Stomach (tissue), 9 donors: ENCODE data around the gene EIPR1. TPM values are rescaled to one million over a fixed set of nuclear protein-coding genes. Genes with fewer than 3 reads are reported as not detected.
A peak's percentile ranks its signal among the peaks of the same experiment; 100 is the strongest.

Source experiments
- DNase-seq, 2 donors: peaks; one replicate each; pipeline versions ENCODE4 v3.0.0 to v3.0.0-alpha.2; 2013 to 2019
- H3K27ac ChIP-seq, 5 donors: fragments of 200-600 bp in 4 of 5; sonication (generic) in 4 of 5; one replicate each; pipeline ENCODE4 v1.5.1; 2013 to 2019; ENCODE audit warnings: mild to moderate bottlenecking in 1 of 5, moderate library complexity in 1 of 5
- H3K27me3 ChIP-seq, 3 donors: fragments of 200-600 bp; sonication (generic); one replicate each; pipeline ENCODE4 v1.5.1; 2017 to 2019; ENCODE audit warnings: mixed run types in 1 of 3
- H3K36me3 ChIP-seq, 4 donors: fragments of 200-600 bp; sonication (generic); 1 replicate in 3 of 4; 2 replicates in 1 of 4; pipeline ENCODE4 v1.5.1; 2016 to 2019
- H3K4me1 ChIP-seq, 4 donors: fragments of 200-600 bp; sonication (generic); one replicate each; pipeline ENCODE4 v1.5.1; 2016 to 2019
- H3K4me3 ChIP-seq, 4 donors: fragments of 200-600 bp; sonication (generic) in 3 of 4; one replicate each; pipeline ENCODE4 v1.5.1; 2016 to 2019; ENCODE audit warnings: mild to moderate bottlenecking in 1 of 4
- H3K9me3 ChIP-seq, 4 donors: fragments of 200-600 bp; sonication (generic); one replicate each; pipeline ENCODE4 v1.5.1; 2016 to 2019
- EP300 ChIP-seq: sonication (generic); formaldehyde crosslinking; IDR thresholded peaks from one replicate; pipeline ENCODE4 v1.6.1; 2017; ENCODE audit warnings: antibody characterized with exemption
- POLR2A ChIP-seq, 4 donors: fragments of 450-650 bp; IDR thresholded peaks; one replicate each; pipeline ENCODE4 v1.6.1; 2016; ENCODE audit warnings: antibody characterized with exemption in 4 of 4, control low read depth in 2 of 4, mild to moderate bottlenecking in 1 of 4, moderate library complexity in 1 of 4
- POLR2AphosphoS5 ChIP-seq, 3 donors: sonication (generic); formaldehyde crosslinking; IDR thresholded peaks; one replicate each; pipeline ENCODE4 v1.6.1; 2016; ENCODE audit warnings: antibody characterized with exemption in 3 of 3
- WGBS, 5 donors: extraction: QIAGEN DNeasy Blood & Tissue Kit in 3 of 5; methylation state at CpG; one replicate each; pipeline versions ENCODE4 v1.1.5 to v1.1.7; 2013 to 2018; 5-methylcytosine and 5-hydroxymethylcytosine counted together
- intact Hi-C: fragments of 100-400 bp; cut with DNase I; formaldehyde crosslinking; loops from one replicate; pipeline ENCODE4 v1.15.1; 2023; ENCODE audit warnings: low total_unique reads
- polyA plus RNA-seq, 3 donors: library from polyadenylated mRNA; stranded (reverse); fragments of 200-250 nt; gene quantifications; one replicate each; pipeline ENCODE4 v1.2.3, GENCODE V29; 2013
- total RNA-seq, 5 donors: library from RNA; depleted of rRNA; stranded (reverse); fragments of >200 nt; gene quantifications; one replicate each; pipeline versions ENCODE4 v1.1.0 to v1.2.3, GENCODE V29; 2014 to 2016
- TF ChIP-seq, protein P1 (sequence below), 7 experiments: fragments of 450-650 bp in 4 of 7; fragments of 200-600 bp in 3 of 7; sonication (generic) in 3 of 7; IDR thresholded peaks; one replicate each; pipeline ENCODE4 v1.5.1; 2016 to 2019; ENCODE audit warnings: antibody characterized with exemption in 7 of 7, control low read depth in 2 of 7, mild to moderate bottlenecking in 1 of 7
- donor health status: healthy with polysubstance abuse.
- donor health status: Bipolar disorder and iron deficiency.
- donor health status: healthy.

EIPR1 gene
- total and polyA plus RNA-seq, 8 donors: 1.2 to 39.4 (median 12.7) TPM

DNA sequence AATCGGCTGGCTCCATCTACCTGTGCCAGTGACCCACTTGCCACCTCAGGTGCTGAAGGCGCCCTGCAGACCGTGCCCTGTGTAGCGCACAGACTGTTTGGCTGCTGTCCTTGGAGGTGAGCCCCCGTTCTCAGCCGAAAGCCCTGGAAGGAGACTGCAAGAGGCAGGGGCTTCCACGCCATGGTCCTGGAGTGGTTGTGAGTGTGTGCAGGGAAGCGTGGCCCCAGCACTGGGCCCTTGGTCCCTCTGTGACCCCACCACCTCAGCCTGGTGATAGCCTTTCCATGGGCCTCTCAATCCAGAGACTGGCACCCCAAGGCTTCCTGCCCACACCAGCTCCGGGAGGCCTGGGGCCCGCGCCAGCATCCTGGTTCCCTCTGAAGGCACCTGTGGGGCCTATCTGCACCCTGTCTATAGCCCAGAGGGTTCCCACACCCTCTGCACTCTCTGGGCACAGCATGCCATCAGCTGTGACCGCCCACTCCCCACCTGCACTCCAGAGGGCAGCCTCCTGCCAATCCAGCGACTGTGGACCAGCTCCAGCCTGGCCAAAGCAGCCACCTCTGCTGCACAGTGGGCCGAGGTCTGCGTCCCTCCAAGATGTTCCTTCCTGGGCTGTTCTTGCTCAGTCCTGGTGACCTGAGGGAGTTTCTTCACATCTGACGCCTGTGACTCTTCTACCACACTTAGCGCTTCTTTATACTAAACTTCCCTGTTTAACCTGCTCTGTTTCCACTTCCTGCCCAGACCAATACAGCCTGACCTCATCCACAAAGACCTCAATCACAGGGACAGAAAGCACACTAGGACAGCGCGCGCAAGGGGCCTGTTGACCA, 109.5 kb downstream of the EIPR1 start:
- Histone ChIP-seq H3K36me3 (peaks cover 0 to under 1% (median 0%) of the 10 kb centered on the region in 4 donors), H3K27ac (no peak overlapping the region), H3K9me3 (no peaks in the 10 kb centered on the region), H3K4me3 (no peak overlapping the region), H3K4me1 (no peaks in the 10 kb centered on the region), H3K27me3 (no peaks in the 10 kb centered on the region)
- DNase-seq: peak in 1 of 2 donors; percentile 13
- 88 to 94% (median 92%) methylated on average over 18 to 20 of the region's 20 CpGs for WGBS, 5 donors
- no peak for TF ChIP-seq EP300
- TF ChIP-seq, protein P1, sequence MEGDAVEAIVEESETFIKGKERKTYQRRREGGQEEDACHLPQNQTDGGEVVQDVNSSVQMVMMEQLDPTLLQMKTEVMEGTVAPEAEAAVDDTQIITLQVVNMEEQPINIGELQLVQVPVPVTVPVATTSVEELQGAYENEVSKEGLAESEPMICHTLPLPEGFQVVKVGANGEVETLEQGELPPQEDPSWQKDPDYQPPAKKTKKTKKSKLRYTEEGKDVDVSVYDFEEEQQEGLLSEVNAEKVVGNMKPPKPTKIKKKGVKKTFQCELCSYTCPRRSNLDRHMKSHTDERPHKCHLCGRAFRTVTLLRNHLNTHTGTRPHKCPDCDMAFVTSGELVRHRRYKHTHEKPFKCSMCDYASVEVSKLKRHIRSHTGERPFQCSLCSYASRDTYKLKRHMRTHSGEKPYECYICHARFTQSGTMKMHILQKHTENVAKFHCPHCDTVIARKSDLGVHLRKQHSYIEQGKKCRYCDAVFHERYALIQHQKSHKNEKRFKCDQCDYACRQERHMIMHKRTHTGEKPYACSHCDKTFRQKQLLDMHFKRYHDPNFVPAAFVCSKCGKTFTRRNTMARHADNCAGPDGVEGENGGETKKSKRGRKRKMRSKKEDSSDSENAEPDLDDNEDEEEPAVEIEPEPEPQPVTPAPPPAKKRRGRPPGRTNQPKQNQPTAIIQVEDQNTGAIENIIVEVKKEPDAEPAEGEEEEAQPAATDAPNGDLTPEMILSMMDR (IDR thresholded peaks at IDR 0.05): no peak
- intact Hi-C loops: no loop called here

DNA sequence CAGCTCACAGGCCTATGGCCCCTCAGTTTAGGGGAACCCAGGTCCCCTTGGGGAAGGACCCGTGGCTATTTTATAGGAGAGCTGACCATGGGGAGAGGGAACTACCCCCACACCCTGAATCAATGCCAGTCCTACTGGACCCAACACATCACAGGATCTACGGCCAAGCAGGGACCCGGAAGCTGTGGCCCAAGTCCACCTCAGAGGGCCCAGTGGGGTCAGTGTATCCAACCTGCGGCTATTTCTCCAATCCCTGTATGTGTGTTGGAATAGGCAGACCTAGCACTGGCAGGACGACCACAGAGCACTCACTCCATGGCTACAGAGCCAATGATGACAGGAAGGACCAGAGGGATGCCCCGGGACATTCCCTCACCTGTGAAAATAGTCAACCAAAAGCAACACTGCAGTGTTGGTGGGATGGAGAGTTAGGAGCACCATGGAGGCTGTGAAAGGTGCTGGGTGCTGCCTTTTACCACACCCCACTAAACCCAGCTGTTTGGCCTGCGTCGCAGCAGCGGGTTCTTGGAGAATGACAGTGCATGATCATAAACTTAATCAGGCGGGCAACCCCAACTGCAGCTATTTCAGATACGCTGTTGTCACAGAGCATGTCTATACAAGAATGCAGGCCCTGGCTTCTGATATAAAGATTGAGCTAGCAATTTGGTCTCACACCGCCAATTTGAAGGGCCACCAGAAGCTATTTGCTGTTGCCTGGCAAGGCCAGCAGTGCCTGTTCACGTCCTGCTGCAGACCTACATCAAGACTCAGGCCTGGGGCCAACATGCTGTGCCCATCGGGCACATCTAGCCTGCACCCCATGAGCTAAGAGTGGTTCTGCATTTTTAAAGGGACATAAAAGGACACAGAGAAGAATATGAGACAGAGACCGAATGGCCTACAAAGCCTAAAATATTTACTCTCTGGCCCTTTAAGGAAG, 110.4 kb downstream of the EIPR1 start:
- H3K36me3 ChIP-seq: peaks cover 0 to 8% (median 0%) of the 10 kb centered on the region in 4 donors
- no peaks in the 10 kb centered on the region for H3K9me3 ChIP-seq
- no peaks in the 10 kb centered on the region for H3K4me1 ChIP-seq
- intact Hi-C loops: no loop called here
- no peaks in the 10 kb centered on the region for H3K27me3 ChIP-seq
- WGBS, 5 donors: 84 to 97% (median 89%) methylated on average over 14 to 15 of the region's 15 CpGs
- H3K4me3 ChIP-seq: no peak overlapping the region
- DNase-seq: no peak
- no peak overlapping the region for H3K27ac ChIP-seq
- TF ChIP-seq, protein P1 (IDR thresholded peaks at IDR 0.05): no peak
- TF ChIP-seq POLR2AphosphoS5 (IDR thresholded peaks at IDR 0.05) (no peak), EP300 (no peak), POLR2A (IDR thresholded peaks at IDR 0.05) (no peak)

DNA sequence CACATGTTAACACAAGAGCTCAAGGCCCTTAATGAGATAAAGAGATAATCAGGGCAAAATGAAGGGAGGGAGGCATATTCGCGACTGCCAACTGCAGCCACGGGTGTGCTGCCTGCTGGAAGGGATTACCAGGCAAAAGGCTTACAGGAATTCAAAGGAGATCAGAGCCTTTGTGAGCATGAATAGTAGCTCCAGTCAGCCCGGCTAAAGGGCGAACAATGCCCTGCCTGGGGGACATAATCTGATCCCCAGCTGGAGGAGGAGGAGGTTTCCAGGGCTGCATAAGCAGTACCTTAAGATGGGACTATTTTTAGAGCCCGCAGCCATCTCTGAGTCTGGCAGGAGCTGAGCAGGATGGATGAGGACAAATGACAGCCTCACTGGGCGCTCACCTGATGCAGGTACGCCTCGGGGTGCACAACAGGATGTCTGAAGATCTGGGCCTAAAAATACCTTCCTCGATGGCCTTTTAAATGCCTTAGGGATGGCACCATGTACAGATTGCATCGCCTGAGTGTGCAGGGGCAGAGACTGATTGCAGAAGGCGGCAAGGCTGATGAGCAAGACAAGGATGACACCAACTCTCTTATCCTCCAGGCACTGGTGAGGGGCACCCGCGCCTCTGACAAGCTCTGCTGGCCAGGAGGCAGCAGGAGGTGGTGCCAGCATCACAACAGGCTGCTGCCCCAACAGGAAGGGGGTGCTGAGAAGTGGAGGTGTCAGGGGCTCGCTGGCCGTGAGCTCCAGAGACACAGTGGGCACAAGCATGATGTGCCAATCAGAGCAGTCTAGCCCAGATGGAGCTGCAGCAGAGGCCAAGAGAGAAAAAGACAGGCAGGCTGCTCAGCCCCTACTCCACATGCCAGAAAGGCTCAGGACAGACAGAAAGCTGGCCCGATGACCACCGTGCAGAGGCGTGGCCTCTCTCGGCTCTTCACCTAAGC, 111.4 kb downstream of the EIPR1 start:
- Histone ChIP-seq H3K4me3 (no peak overlapping the region), H3K27ac (no peak overlapping the region), H3K36me3 (peaks cover 0 to 8% (median 0%) of the 10 kb centered on the region in 4 donors), H3K4me1 (no peaks in the 10 kb centered on the region), H3K27me3 (no peaks in the 10 kb centered on the region), H3K9me3 (no peaks in the 10 kb centered on the region)
- TF ChIP-seq, protein P1 (IDR thresholded peaks at IDR 0.05): no peak
- no peak for DNase-seq
- 80 to 88% (median 83%) methylated on average over 16 to 20 of the region's 20 CpGs for WGBS, 5 donors
- intact Hi-C loops: no loop called here

DNA sequence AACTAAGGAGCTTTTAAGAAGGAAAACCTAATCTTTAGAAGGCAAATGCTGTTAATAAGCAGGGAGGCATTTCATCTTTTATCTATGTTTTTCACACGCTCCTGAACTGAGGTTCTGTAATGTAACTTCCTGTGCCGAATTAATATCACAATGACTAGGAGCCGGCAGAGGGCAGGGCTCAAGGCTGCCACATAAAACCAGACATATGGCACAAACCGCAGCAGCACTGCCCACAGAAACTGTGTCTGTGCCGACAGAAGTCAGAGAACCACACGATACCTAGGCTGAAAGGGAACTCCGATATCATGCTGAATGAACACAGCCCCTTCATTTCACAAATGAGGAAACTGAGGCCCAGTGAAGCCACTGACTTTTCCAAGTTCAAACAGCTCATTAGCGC, 112.1 kb downstream of the EIPR1 start:
- no peak for TF ChIP-seq POLR2A (IDR thresholded peaks at IDR 0.05)
- intact Hi-C loops: no loop called here
- Histone ChIP-seq H3K27me3 (no peaks in the 10 kb centered on the region), H3K4me1 (no peaks in the 10 kb centered on the region), H3K9me3 (no peaks in the 10 kb centered on the region), H3K27ac (no peak overlapping the region), H3K4me3 (no peak overlapping the region), H3K36me3 (peaks cover 0 to 8% (median 0%) of the 10 kb centered on the region in 4 donors)
- 87 to 92% (median 90%) methylated on average over 8 of the region's 8 CpGs for WGBS, 5 donors
- DNase-seq: no peak
